NCI-H748 (cell line): ENCODE results near the gene ENPP3.
"Not testable (repeated sequence)": the region's sequence is repeated elsewhere in the genome, so short reads cannot be mapped to it uniquely, and the experiment has no call there.

Experiments used
- DNase-seq: peaks from one replicate; lab custom pipeline; 2025; ENCODE audit not compliant: unreplicated experiment; lab: John Stamatoyannopoulos, UW

Gene ENPP3

GRCh38 chr6:131733376-131734016 is 96.4 kb downstream of the ENPP3 start:
- DNase-seq = no peak

GRCh38 chr6:131736003-131736596 is 99.0 kb downstream of the ENPP3 start:
- no peak for DNase-seq

- DNase-seq = no peak
These were observed 99.7 kb downstream of the ENPP3 start for GRCh38 chr6:131736811-131737210.

- no peak for DNase-seq
These were observed 102.0 kb downstream of the ENPP3 start for GRCh38 chr6:131739136-131739535.

- DNase-seq = no peak
These were observed 103.1 kb downstream of the ENPP3 start for GRCh38 chr6:131740161-131740560.

GRCh38 chr6:131741688-131742393 is 104.7 kb downstream of the ENPP3 start:
- DNase-seq = no peak

GRCh38 chr6:131744432-131745287 is 107.6 kb downstream of the ENPP3 start:
- peak; percentile 41 for DNase-seq

- no peak for DNase-seq
These were observed 108.4 kb downstream of the ENPP3 start for GRCh38 chr6:131745476-131745875.

GRCh38 chr6:131747821-131748353 is 110.8 kb downstream of the ENPP3 start:
- no peak for DNase-seq

- DNase-seq = no peak
These were observed 111.9 kb downstream of the ENPP3 start for GRCh38 chr6:131749023-131749422.

GRCh38 chr6:131751012-131751715 is 114.1 kb downstream of the ENPP3 start:
- not testable (repeated sequence) for DNase-seq

- no peak for DNase-seq
These were observed 117.0 kb downstream of the ENPP3 start for GRCh38 chr6:131754088-131754487.

GRCh38 chr6:131754715-131755567 is 117.8 kb downstream of the ENPP3 start:
- no peak for DNase-seq

- DNase-seq = no peak
These were observed 118.5 kb downstream of the ENPP3 start for GRCh38 chr6:131755597-131755996.

- DNase-seq = no peak
These were observed 118.9 kb downstream of the ENPP3 start for GRCh38 chr6:131756039-131756438.

GRCh38 chr6:131758920-131759319 is 121.8 kb downstream of the ENPP3 start:
- no peak for DNase-seq

- DNase-seq = no peak
These were observed 124.1 kb downstream of the ENPP3 start for GRCh38 chr6:131761060-131761761.

- no peak for DNase-seq
These were observed 124.6 kb downstream of the ENPP3 start for GRCh38 chr6:131761762-131762067.

- no peak for DNase-seq
These were observed 125.9 kb downstream of the ENPP3 start for GRCh38 chr6:131762984-131763383.
